Measurements from ENCODE around the gene LHFPL4. TPM values are rescaled to one million over a fixed set of nuclear protein-coding genes. Genes with fewer than 3 reads are reported as not detected.

Gene LHFPL4
- total and polyA plus RNA-seq, 2 of the 4 experiments (the other 2 are of a cell fraction), result not detected

- H2BK15ac ChIP-seq (ENCODE audit: low read depth, low read length), result no peak overlapping the region
- H3K4me2 ChIP-seq (ENCODE audit: low read depth, low read length), result no peak overlapping the region
- no peak overlapping the region for H3K23ac ChIP-seq (ENCODE audit: low read depth, low read length)
- no peak overlapping the region for H2BK20ac ChIP-seq (ENCODE audit: low read depth, low read length)
- BruUV-seq (replicated peaks), result no TSS peak
- no peak overlapping the region for H2AK9ac ChIP-seq (replicated peaks; ENCODE audit: low read depth, low read length, poor library complexity)
- H3K9me1 ChIP-seq (ENCODE audit: insufficient read depth, low read length), result no peaks in the 10 kb centered on the region
- DNase-seq (peak; percentile 41), ATAC-seq (ENCODE audit: low read depth) (peak; percentile 66; the same call in 1 of the 2 replicates)
- no peaks in the 10 kb centered on the region for H3K79me1 ChIP-seq (ENCODE audit: low read depth in 1 of 2, low read length in 2 of 2)
- no peak overlapping the region for H4K91ac ChIP-seq (ENCODE audit: insufficient read depth, low read depth, low read length)
- no peak overlapping the region for H3K14ac ChIP-seq (replicated peaks; ENCODE audit: low read depth, low read length)
- H3K4me3 ChIP-seq (ENCODE audit: insufficient read depth, low read depth, low read length), result no peak overlapping the region
- WGBS, 2 experiments (ENCODE audit: extremely low coverage in 2 of 2, insufficient read length in 1 of 2), result 7% methylated on average over 46 of the region's 57 CpGs; no CpG with 5 or more reads in 1 of the 2 experiments
- H4K8ac ChIP-seq (ENCODE audit: low read depth in 2 of 2, low read length in 2 of 2), result no peak overlapping the region
- in situ Hi-C loops (cut with MboI; ENCODE audit: low sequenced_read_pairs), result no loop called here
- dilution Hi-C loops (cut with HindIII; ENCODE audit: low sequenced_read_pairs, unreplicated experiment), result no loop called here
- no peak overlapping the region for H3K56ac ChIP-seq (ENCODE audit: extremely low read depth, insufficient read depth, low read length)
- H3K4ac ChIP-seq (ENCODE audit: low read depth, low read length), result no peak overlapping the region
- no peak overlapping the region for H3K9ac ChIP-seq (ENCODE audit: low read depth, low read length)
- peak overlapping the region; percentile 1 for H2AFZ ChIP-seq (replicated peaks; ENCODE audit: low read length, poor library complexity)
- no peak overlapping the region for H4K5ac ChIP-seq (ENCODE audit: low read depth, low read length)
- H3K27me3 ChIP-seq (ENCODE audit: control insufficient read depth, insufficient read depth, low read length), result peaks cover 14% of the 10 kb centered on the region
- intact Hi-C loops (cut with micrococcal nuclease), result no loop called here
- H2BK120ac ChIP-seq (ENCODE audit: low read depth, low read length), result no peak overlapping the region
- no peak for TF ChIP-seq RAD21 (IDR thresholded peaks at IDR 0.05; ENCODE audit: low read length)
- TF ChIP-seq ELK1 (IDR thresholded peaks at IDR 0.05; ENCODE audit: borderline replicate concordance, low read depth, low read length), result no peak
- TF ChIP-seq RCOR1 (IDR thresholded peaks at IDR 0.05; ENCODE audit: insufficient replicate concordance, low read length), result no peak
- no peak for TF ChIP-seq POLR2A (IDR thresholded peaks at IDR 0.05; ENCODE audit: low read depth, low read length)
- TF ChIP-seq CEBPB (IDR thresholded peaks at IDR 0.05; ENCODE audit: low read depth, low read length), result no peak
- H2BK5ac ChIP-seq (ENCODE audit: low read depth, low read length, poor library complexity, severe bottlenecking), result no peak overlapping the region
- H2AK5ac ChIP-seq (ENCODE audit: low read depth, low read length), result no peak overlapping the region
- no peak overlapping the region for H3K18ac ChIP-seq (ENCODE audit: low read depth, low read length)
- ChIA-PET CTCF (no interaction called here), POLR2A (ENCODE audit: unreplicated experiment) (no interaction called here)
- no peaks in the 10 kb centered on the region for H3K4me1 ChIP-seq (ENCODE audit: control insufficient read depth, insufficient read depth, low read length)
- no peaks in the 10 kb centered on the region for H3K36me3 ChIP-seq (ENCODE audit: control insufficient read depth, insufficient read depth, low read length)
- H4K20me1 ChIP-seq (ENCODE audit: insufficient read depth, low read length), result no peaks in the 10 kb centered on the region
- no peak overlapping the region for H3K27ac ChIP-seq (ENCODE audit: insufficient read depth, low read length)
- H3K9me3 ChIP-seq (ENCODE audit: control insufficient read depth, insufficient read depth, low read length), result no peaks in the 10 kb centered on the region
Measured at GRCh38 chr3:9552252-9552999, 1.2 kb downstream of the LHFPL4 start.
